ENCODE results near the gene FAM185A. TPM values are rescaled to one million over a fixed set of nuclear protein-coding genes. Genes with fewer than 3 reads are reported as not detected.

Gene FAM185A
- total and polyA plus RNA-seq, 2 donors (not counting 1 experiment from before 2014, with no cell fraction given), result 5.9 to 11.8 TPM

DNA sequence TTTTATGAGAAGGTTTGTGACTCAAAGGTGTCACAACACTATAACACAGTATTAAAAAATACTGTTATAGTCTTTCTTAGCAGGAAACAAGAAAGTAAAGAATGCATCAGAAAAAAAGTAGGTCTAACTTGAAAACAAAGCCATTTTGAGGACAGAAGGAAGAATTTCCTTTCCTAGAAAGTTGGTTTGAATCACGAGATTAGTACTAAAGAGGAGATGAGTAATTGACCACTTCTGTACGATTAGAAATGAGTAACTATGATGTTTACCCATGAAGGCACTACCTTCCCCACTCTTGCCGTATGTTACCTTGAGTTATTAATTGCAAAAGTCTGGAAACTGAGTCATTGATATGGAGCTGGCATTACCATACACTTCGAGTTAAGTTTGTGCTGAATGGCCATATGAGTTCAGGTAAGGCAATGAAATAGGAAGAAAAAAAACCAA lies 65.2 kb downstream of the FAM185A start:
- DNase-seq (no peak), ATAC-seq (ENCODE audit: low read depth) (no peak)
- H3K9me3 ChIP-seq (ENCODE audit: control extremely low read depth in 1 of 3, control insufficient read depth in 2 of 3, insufficient read depth in 1 of 3, low read length in 2 of 3), result no peaks in the 10 kb centered on the region
- Mint-ChIP-seq H3K4me1 (no peaks in the 10 kb centered on the region), H3K4me3 (no peak overlapping the region), H3K9me3 (ENCODE audit: insufficient read depth) (no peaks in the 10 kb centered on the region), H3K27ac (no peak overlapping the region), H3K27me3 (no peaks in the 10 kb centered on the region)
- no peaks in the 10 kb centered on the region for H3K36me3 ChIP-seq (replicated peaks in 1 of 2; ENCODE audit: control extremely low read depth in 1 of 2, control insufficient read depth in 1 of 2, extremely low read depth in 1 of 2, insufficient read depth in 2 of 2, low read length in 1 of 2)
- H3K27ac ChIP-seq (ENCODE audit: low read length in 2 of 2), result no peak overlapping the region
- H3K27me3 ChIP-seq (replicated peaks in 1 of 4; ENCODE audit: control extremely low read depth in 1 of 4, control insufficient read depth in 3 of 4, insufficient read depth in 4 of 4, low read length in 3 of 4), result no peaks in the 10 kb centered on the region
- no CpG with 5 or more reads among the region's 4 CpGs for WGBS (ENCODE audit: insufficient coverage)
- H3K79me2 ChIP-seq (ENCODE audit: control insufficient read depth, insufficient read depth, low read length), result no peaks in the 10 kb centered on the region
- ChIA-PET POLR2A (no interaction called here), CTCF (no interaction called here)
- H3K4me2 ChIP-seq (replicated peaks; ENCODE audit: low read depth, low read length, poor library complexity, severe bottlenecking), result no peak overlapping the region
- TF ChIP-seq, protein P1, sequence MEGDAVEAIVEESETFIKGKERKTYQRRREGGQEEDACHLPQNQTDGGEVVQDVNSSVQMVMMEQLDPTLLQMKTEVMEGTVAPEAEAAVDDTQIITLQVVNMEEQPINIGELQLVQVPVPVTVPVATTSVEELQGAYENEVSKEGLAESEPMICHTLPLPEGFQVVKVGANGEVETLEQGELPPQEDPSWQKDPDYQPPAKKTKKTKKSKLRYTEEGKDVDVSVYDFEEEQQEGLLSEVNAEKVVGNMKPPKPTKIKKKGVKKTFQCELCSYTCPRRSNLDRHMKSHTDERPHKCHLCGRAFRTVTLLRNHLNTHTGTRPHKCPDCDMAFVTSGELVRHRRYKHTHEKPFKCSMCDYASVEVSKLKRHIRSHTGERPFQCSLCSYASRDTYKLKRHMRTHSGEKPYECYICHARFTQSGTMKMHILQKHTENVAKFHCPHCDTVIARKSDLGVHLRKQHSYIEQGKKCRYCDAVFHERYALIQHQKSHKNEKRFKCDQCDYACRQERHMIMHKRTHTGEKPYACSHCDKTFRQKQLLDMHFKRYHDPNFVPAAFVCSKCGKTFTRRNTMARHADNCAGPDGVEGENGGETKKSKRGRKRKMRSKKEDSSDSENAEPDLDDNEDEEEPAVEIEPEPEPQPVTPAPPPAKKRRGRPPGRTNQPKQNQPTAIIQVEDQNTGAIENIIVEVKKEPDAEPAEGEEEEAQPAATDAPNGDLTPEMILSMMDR (IDR thresholded peaks at IDR 0.05), result no peak
- TF ChIP-seq EZH2 (IDR thresholded peaks at IDR 0.05; ENCODE audit: borderline replicate concordance, insufficient read depth, low read depth, low read length, poor library complexity, severe bottlenecking), result no peak
- no peak overlapping the region for H3K4me3 ChIP-seq (ENCODE audit: control extremely low read depth in 1 of 5, extremely low read depth in 1 of 5, insufficient read depth in 1 of 5, low read depth in 2 of 5, low read length in 4 of 5)
- no peak overlapping the region for H2AFZ ChIP-seq (ENCODE audit: insufficient read depth, low read depth, low read length, poor library complexity, severe bottlenecking)
- no peaks in the 10 kb centered on the region for H3K4me1 ChIP-seq (ENCODE audit: control insufficient read depth in 2 of 2, insufficient read depth in 2 of 2, low read length in 2 of 2)
- intact Hi-C loops (cut with micrococcal nuclease), result no loop called here
- H3K9ac ChIP-seq (ENCODE audit: low read length), result no peak overlapping the region
- H4K20me1 ChIP-seq (ENCODE audit: control insufficient read depth, insufficient read depth, low read length, poor library complexity, severe bottlenecking), result no peaks in the 10 kb centered on the region

DNA sequence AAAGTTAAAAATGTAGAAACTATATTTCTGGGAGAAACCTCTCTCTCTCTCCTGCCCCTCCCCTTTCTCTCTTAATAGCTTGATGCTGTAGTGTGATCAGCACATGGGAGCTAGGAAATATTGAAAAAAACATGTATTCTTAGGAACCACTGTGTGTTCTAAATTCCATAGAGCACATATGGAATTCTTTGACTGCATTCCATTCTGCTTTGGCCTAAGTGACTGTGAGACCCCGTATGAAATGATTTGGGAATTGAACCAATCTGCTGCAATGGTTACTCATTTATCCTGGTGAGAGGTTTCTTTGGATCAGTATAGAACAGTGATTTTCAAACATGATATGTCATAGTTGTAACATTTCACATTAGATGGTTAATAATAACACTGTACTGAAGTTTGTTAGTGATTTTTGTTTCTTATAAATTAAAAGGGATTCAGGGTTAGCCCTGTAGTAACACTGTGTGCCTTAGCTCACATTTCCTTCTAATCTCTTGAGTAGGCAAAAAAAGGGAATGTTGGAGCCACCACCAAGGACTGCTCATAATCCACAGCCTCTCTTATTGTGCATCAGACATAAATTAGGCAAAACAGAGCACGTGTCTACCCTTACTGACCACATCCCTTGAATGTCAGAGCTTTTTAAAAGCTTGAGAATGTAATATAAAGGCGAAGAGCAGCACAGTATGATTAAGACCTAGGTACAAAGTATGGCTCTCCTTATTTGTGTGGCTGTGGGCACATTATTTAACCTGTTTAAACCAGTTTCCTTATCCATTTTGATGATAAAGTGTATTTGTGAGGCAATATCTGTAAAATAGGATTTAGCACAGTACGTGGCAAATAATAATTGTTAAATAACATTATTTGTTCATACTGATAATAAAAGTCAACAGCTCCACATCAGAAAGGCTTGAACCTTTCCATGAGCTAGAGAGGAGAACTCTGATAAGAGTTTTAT lies 69.1 kb downstream of the FAM185A start:
- Histone ChIP-seq H3K36me3 (replicated peaks in 1 of 2; ENCODE audit: control extremely low read depth in 1 of 2, control insufficient read depth in 1 of 2, extremely low read depth in 1 of 2, insufficient read depth in 2 of 2, low read length in 1 of 2) (no peaks in the 10 kb centered on the region), H3K4me1 (ENCODE audit: control insufficient read depth in 2 of 2, insufficient read depth in 2 of 2, low read length in 2 of 2) (no peaks in the 10 kb centered on the region), H3K79me2 (ENCODE audit: control insufficient read depth, insufficient read depth, low read length) (no peaks in the 10 kb centered on the region), H2AFZ (ENCODE audit: insufficient read depth, low read depth, low read length, poor library complexity, severe bottlenecking) (no peak overlapping the region), H3K4me3 (ENCODE audit: control extremely low read depth in 1 of 5, extremely low read depth in 1 of 5, insufficient read depth in 1 of 5, low read depth in 2 of 5, low read length in 4 of 5) (no peak overlapping the region), H3K27me3 (replicated peaks in 1 of 4; ENCODE audit: control extremely low read depth in 1 of 4, control insufficient read depth in 3 of 4, insufficient read depth in 4 of 4, low read length in 3 of 4) (no peaks in the 10 kb centered on the region), H3K9ac (ENCODE audit: low read length) (no peak overlapping the region), H4K20me1 (ENCODE audit: control insufficient read depth, insufficient read depth, low read length, poor library complexity, severe bottlenecking) (no peaks in the 10 kb centered on the region), H3K4me2 (replicated peaks; ENCODE audit: low read depth, low read length, poor library complexity, severe bottlenecking) (no peak overlapping the region), H3K9me3 (ENCODE audit: control extremely low read depth in 1 of 3, control insufficient read depth in 2 of 3, insufficient read depth in 1 of 3, low read length in 2 of 3) (no peaks in the 10 kb centered on the region), H3K27ac (ENCODE audit: low read length in 2 of 2) (no peak overlapping the region)
- H3K27ac Mint-ChIP-seq, result no peak overlapping the region
- DNase-seq (no peak), ATAC-seq (ENCODE audit: low read depth) (no peak)
- no peaks in the 10 kb centered on the region for H3K4me1 Mint-ChIP-seq
- H3K4me3 Mint-ChIP-seq, result no peak overlapping the region
- ChIA-PET CTCF (no interaction called here), POLR2A (no interaction called here)
- no CpG with 5 or more reads among the region's 4 CpGs for WGBS (ENCODE audit: insufficient coverage)
- intact Hi-C loops (cut with micrococcal nuclease), result no loop called here
- H3K9me3 Mint-ChIP-seq (ENCODE audit: insufficient read depth), result no peaks in the 10 kb centered on the region
- TF ChIP-seq, protein P1 (IDR thresholded peaks at IDR 0.05), result no peak
- TF ChIP-seq EZH2 (IDR thresholded peaks at IDR 0.05; ENCODE audit: borderline replicate concordance, insufficient read depth, low read depth, low read length, poor library complexity, severe bottlenecking), result no peak
- H3K27me3 Mint-ChIP-seq, result no peaks in the 10 kb centered on the region
